Fibroblast of lung (primary cell): ENCODE data around the gene KHSRP. TPM values are rescaled to one million over a fixed set of nuclear protein-coding genes. Genes with fewer than 3 reads are reported as not detected.

Source experiments
- DNase-seq, 2 donors: peaks; one replicate each; pipeline versions ENCODE4 v3.0.0 to v3.0.0-alpha.2; 2010; ENCODE audit warnings: low read depth in 2 of 2
- H2AFZ ChIP-seq: 2 replicates; pipeline ENCODE4 v1.5.1; 2012; ENCODE audit warnings: low read length, control low read depth, inconsistent platforms
- H3K27ac ChIP-seq: 2 replicates; pipeline ENCODE4 v1.5.1; 2011; ENCODE audit warnings: low read length, control low read depth; ENCODE audit not compliant: insufficient read depth
- H3K27me3 ChIP-seq: 2 replicates; pipeline ENCODE4 v1.5.1; 2011; ENCODE audit warnings: mild to moderate bottlenecking, low read length; ENCODE audit not compliant: control insufficient read depth, insufficient read depth
- H3K36me3 ChIP-seq: 2 replicates; pipeline ENCODE4 v1.5.1; 2011; ENCODE audit warnings: low read length; ENCODE audit not compliant: control insufficient read depth, insufficient read depth
- H3K4me1 ChIP-seq: 2 replicates; pipeline ENCODE4 v1.5.1; 2011; ENCODE audit warnings: low read length; ENCODE audit not compliant: control insufficient read depth, insufficient read depth; ENCODE audit errors: extremely low read depth
- H3K4me2 ChIP-seq: 2 replicates; pipeline ENCODE4 v1.5.1; 2011; ENCODE audit warnings: low read length, control low read depth; ENCODE audit not compliant: insufficient read depth; ENCODE audit errors: extremely low read depth
- H3K4me3 ChIP-seq, 4 experiments: fragments of 200-600 bp in 1 of 4; sonication (generic) in 1 of 4; replicated peaks in 1 of 4; 2 replicates each; pipeline ENCODE4 v1.5.1; 2011 to 2016; ENCODE audit warnings: low read length in 4 of 4, low read depth in 3 of 4, mild to moderate bottlenecking in 3 of 4, control low read depth in 2 of 4, inconsistent platforms in 1 of 4, mixed read lengths in 1 of 4; ENCODE audit not compliant: insufficient read depth in 1 of 4; ENCODE audit errors: control extremely low read depth in 1 of 4
- H3K79me2 ChIP-seq: 2 replicates; pipeline ENCODE4 v1.5.1; 2012; ENCODE audit warnings: mild to moderate bottlenecking, low read length, inconsistent platforms; ENCODE audit not compliant: control insufficient read depth, insufficient read depth
- H3K9ac ChIP-seq: 2 replicates; pipeline ENCODE4 v1.5.1; 2011; ENCODE audit warnings: mild to moderate bottlenecking, low read length, control low read depth; ENCODE audit not compliant: insufficient read depth
- H3K9me3 ChIP-seq: 2 replicates; pipeline ENCODE4 v1.5.1; 2012; ENCODE audit warnings: low read depth, low read length; ENCODE audit not compliant: control insufficient read depth, insufficient read depth
- H4K20me1 ChIP-seq: 2 replicates; pipeline ENCODE4 v1.5.1; 2011; ENCODE audit warnings: low read length; ENCODE audit not compliant: control insufficient read depth, insufficient read depth; ENCODE audit errors: extremely low read depth
- EZH2 ChIP-seq: IDR thresholded peaks from 2 replicates; pipeline ENCODE4 v1.5.1; 2012; ENCODE audit warnings: low read length, control low read depth, mild to moderate bottlenecking; ENCODE audit errors: missing control alignments
- polyA plus RNA-seq, 2 donors: library from polyadenylated mRNA; depleted of rRNA in 1 of 2; stranded (reverse) in 1 of 2; unstranded in 1 of 2; fragments of >200 nt; gene quantifications; 2 replicates each; pipeline ENCODE4 v1.2.1, GENCODE V29; 2011 to 2012; ENCODE audit warnings: missing spikeins in 1 of 2
- total RNA-seq: library from RNA; depleted of rRNA; stranded (reverse); fragments of >200 nt; gene quantifications from 2 replicates; pipeline ENCODE4 v1.2.1, GENCODE V29; 2014
- TF ChIP-seq, protein P1 (sequence below), 2 donors: IDR thresholded peaks in 1 of 2; conservative IDR thresholded peaks in 1 of 2; 1 replicate in 1 of 2; 2 replicates in 1 of 2; pipeline ENCODE4 v1.5.1; 2011 to 2012; ENCODE audit warnings: low read length in 2 of 2, control low read depth in 1 of 2, inconsistent platforms in 1 of 2, low read depth in 1 of 2, mild to moderate bottlenecking in 1 of 2

Gene KHSRP
- total and polyA plus RNA-seq, 2 donors (not counting 1 experiment from before 2014, with no cell fraction given): 66.0 to 93.5 TPM

DNA sequence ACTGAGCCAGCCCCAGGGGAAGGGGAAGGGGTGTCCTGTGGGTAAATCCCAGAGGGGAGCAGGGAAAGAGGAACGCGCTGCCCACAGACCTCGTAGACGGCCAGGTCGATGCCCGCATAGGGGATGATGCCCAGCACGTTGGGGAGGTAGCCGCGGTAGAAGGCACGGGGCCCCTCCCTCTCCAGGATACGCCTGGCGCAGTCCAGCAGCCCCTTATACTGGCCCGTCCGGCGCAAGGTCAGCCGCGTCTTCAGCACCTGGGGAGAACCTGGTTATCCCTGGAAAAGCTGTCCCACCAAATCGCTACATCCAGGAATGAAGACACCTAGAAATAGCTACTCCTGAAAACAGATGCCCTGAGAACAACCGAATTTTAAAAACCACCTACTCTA lies 27.6 kb upstream of the KHSRP start:
- Histone ChIP-seq H3K9ac (no peak overlapping the region), H3K4me2 (no peak overlapping the region), H3K36me3 (peaks cover under 1% of the 10 kb centered on the region), H3K4me3 (no peak overlapping the region), H3K4me1 (no peaks in the 10 kb centered on the region), H3K9me3 (no peaks in the 10 kb centered on the region), H2AFZ (no peak overlapping the region), H3K27me3 (no peaks in the 10 kb centered on the region), H3K27ac (no peak overlapping the region), H4K20me1 (no peaks in the 10 kb centered on the region), H3K79me2 (no peaks in the 10 kb centered on the region)
- no peak for TF ChIP-seq EZH2
- TF ChIP-seq, protein P1, sequence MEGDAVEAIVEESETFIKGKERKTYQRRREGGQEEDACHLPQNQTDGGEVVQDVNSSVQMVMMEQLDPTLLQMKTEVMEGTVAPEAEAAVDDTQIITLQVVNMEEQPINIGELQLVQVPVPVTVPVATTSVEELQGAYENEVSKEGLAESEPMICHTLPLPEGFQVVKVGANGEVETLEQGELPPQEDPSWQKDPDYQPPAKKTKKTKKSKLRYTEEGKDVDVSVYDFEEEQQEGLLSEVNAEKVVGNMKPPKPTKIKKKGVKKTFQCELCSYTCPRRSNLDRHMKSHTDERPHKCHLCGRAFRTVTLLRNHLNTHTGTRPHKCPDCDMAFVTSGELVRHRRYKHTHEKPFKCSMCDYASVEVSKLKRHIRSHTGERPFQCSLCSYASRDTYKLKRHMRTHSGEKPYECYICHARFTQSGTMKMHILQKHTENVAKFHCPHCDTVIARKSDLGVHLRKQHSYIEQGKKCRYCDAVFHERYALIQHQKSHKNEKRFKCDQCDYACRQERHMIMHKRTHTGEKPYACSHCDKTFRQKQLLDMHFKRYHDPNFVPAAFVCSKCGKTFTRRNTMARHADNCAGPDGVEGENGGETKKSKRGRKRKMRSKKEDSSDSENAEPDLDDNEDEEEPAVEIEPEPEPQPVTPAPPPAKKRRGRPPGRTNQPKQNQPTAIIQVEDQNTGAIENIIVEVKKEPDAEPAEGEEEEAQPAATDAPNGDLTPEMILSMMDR (conservative IDR thresholded peaks at IDR 0.05 in 1 of 2, IDR thresholded peaks at IDR 0.05 in 1 of 2; ENCODE audit: low read depth in 1 of 2, low read length in 2 of 2): no peak
- DNase-seq: no peak

DNA sequence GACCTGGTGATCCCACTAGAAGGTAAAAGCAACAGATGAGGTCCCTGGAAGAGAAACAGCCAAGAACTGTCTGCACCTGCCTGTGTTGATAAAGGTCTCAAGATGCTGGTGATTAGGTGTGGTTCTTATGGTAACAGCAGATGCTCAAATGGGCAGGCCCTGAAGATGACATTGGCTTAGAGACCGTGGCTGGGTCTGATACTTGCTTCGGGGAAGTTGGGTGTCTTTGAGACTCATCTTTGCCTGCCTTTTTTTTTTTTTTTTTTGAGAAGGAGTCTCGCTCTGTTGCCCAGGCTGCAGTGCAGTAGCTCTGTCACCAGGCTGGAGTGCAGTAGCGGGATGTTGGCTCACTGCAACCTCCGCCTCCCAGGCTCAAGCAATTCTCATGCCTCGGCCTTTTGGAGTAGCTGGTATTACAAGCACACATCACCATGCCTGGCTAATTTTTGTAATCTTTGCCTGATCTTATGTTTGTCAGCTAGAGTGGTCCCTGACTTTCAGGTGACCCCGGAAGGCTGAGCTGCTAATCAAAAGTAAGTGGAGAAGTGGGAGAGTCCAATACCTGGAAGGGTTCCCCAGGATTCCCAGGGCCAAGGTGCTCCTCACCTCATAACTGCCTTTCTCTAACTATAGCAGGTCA lies 27.1 kb upstream of the KHSRP start:
- no peak overlapping the region for H3K4me3 ChIP-seq
- no peaks in the 10 kb centered on the region for H3K79me2 ChIP-seq
- H3K36me3 ChIP-seq: no peaks in the 10 kb centered on the region
- H2AFZ ChIP-seq: no peak overlapping the region
- no peaks in the 10 kb centered on the region for H4K20me1 ChIP-seq
- H3K27me3 ChIP-seq: no peaks in the 10 kb centered on the region
- H3K27ac ChIP-seq: no peak overlapping the region
- no peak overlapping the region for H3K4me2 ChIP-seq
- no peak overlapping the region for H3K9ac ChIP-seq
- no peak for TF ChIP-seq EZH2
- TF ChIP-seq, protein P1 (conservative IDR thresholded peaks at IDR 0.05 in 1 of 2, IDR thresholded peaks at IDR 0.05 in 1 of 2; ENCODE audit: low read depth in 1 of 2, low read length in 2 of 2): no peak
- H3K9me3 ChIP-seq: no peaks in the 10 kb centered on the region
- no peaks in the 10 kb centered on the region for H3K4me1 ChIP-seq
- DNase-seq: no peak

DNA sequence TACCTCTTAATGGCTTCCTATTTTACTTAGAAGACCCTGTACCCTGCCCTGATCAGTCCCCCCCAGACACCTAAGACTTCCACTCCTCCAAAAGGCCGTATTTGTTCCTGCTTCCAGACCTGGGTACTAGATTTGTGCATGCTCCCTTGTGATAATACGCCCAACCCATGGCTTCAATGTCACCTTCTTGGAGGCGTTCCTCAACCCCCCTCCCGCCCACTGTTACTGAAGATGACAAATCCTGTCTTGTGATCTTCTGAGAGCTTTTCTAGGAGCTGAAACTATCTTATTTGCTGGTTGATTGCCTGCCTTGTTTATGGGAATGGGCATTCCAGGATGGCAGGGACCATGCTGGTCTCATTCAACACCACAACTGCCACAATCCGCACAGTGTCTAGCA lies 25.6 kb upstream of the KHSRP start:
- Histone ChIP-seq H3K27me3 (no peaks in the 10 kb centered on the region), H4K20me1 (no peaks in the 10 kb centered on the region), H3K36me3 (no peaks in the 10 kb centered on the region), H3K4me3 (no peak overlapping the region), H3K79me2 (no peaks in the 10 kb centered on the region), H3K9ac (no peak overlapping the region), H3K4me1 (no peaks in the 10 kb centered on the region), H3K9me3 (no peaks in the 10 kb centered on the region), H3K4me2 (no peak overlapping the region), H3K27ac (no peak overlapping the region), H2AFZ (no peak overlapping the region)
- TF ChIP-seq, protein P1 (conservative IDR thresholded peaks at IDR 0.05 in 1 of 2, IDR thresholded peaks at IDR 0.05 in 1 of 2; ENCODE audit: low read depth in 1 of 2, low read length in 2 of 2): no peak
- no peak for TF ChIP-seq EZH2
- DNase-seq: no peak
